Measurements from ENCODE around the gene PHACTR1. TPM values are rescaled to one million over a fixed set of nuclear protein-coding genes. Genes with fewer than 3 reads are reported as not detected.
A peak's percentile ranks its signal among the peaks of the same experiment; 100 is the strongest.

PHACTR1 gene
- total RNA-seq, 2 experiments from 2014 or later, result 0.58 to 0.72 TPM

- no peaks in the 10 kb centered on the region for H3K9me3 Mint-ChIP-seq
- H3K27me3 Mint-ChIP-seq, result no peaks in the 10 kb centered on the region
- H3K4me3 Mint-ChIP-seq, result no peak overlapping the region
- no peak for DNase-seq
- no peaks in the 10 kb centered on the region for H3K4me1 Mint-ChIP-seq
- H3K36me3 Mint-ChIP-seq, result no peaks in the 10 kb centered on the region
- no peak overlapping the region for H3K27ac Mint-ChIP-seq
These were observed 484.8 kb downstream of the PHACTR1 start for GRCh38 chr6:13201336-13201735.

- H3K9me3 Mint-ChIP-seq, result no peaks in the 10 kb centered on the region
- H3K4me1 Mint-ChIP-seq, result no peaks in the 10 kb centered on the region
- H3K27me3 Mint-ChIP-seq, result no peaks in the 10 kb centered on the region
- H3K4me3 Mint-ChIP-seq, result no peak overlapping the region
- no peaks in the 10 kb centered on the region for H3K36me3 Mint-ChIP-seq
- no peak for DNase-seq
- no peak overlapping the region for H3K27ac Mint-ChIP-seq
These were observed 486.6 kb downstream of the PHACTR1 start for GRCh38 chr6:13203145-13203544.

GRCh38 chr6:13205106-13205505 is 488.5 kb downstream of the PHACTR1 start:
- H3K9me3 Mint-ChIP-seq, result no peaks in the 10 kb centered on the region
- no peaks in the 10 kb centered on the region for H3K36me3 Mint-ChIP-seq
- no peak for DNase-seq
- no peaks in the 10 kb centered on the region for H3K4me1 Mint-ChIP-seq
- no peak overlapping the region for H3K4me3 Mint-ChIP-seq
- no peak overlapping the region for H3K27ac Mint-ChIP-seq
- no peaks in the 10 kb centered on the region for H3K27me3 Mint-ChIP-seq

- Mint-ChIP-seq H3K4me3 (no peak overlapping the region), H3K36me3 (no peaks in the 10 kb centered on the region), H3K27me3 (peaks cover 3% of the 10 kb centered on the region), H3K4me1 (peaks cover 5% of the 10 kb centered on the region), H3K27ac (no peak overlapping the region), H3K9me3 (no peaks in the 10 kb centered on the region)
- DNase-seq, result no peak
These were observed 495.5 kb downstream of the PHACTR1 start for GRCh38 chr6:13212096-13212495.

GRCh38 chr6:13212538-13212937 is 496.0 kb downstream of the PHACTR1 start:
- DNase-seq, result no peak
- peaks cover 8% of the 10 kb centered on the region for H3K4me1 Mint-ChIP-seq
- no peak overlapping the region for H3K4me3 Mint-ChIP-seq
- H3K27ac Mint-ChIP-seq, result no peak overlapping the region
- H3K36me3 Mint-ChIP-seq, result no peaks in the 10 kb centered on the region
- H3K9me3 Mint-ChIP-seq, result no peaks in the 10 kb centered on the region
- peaks cover 3% of the 10 kb centered on the region for H3K27me3 Mint-ChIP-seq

- Mint-ChIP-seq H3K27ac (no peak overlapping the region), H3K27me3 (peaks cover 3% of the 10 kb centered on the region), H3K4me1 (peaks cover 13% of the 10 kb centered on the region), H3K9me3 (no peaks in the 10 kb centered on the region), H3K36me3 (no peaks in the 10 kb centered on the region), H3K4me3 (no peak overlapping the region)
- DNase-seq, result no peak
These were observed 498.8 kb downstream of the PHACTR1 start for GRCh38 chr6:13215390-13215789.

GRCh38 chr6:13216236-13217014 is 499.9 kb downstream of the PHACTR1 start:
- Mint-ChIP-seq H3K27me3 (peaks cover 3% of the 10 kb centered on the region), H3K36me3 (no peaks in the 10 kb centered on the region), H3K4me3 (no peak overlapping the region), H3K9me3 (no peaks in the 10 kb centered on the region), H3K27ac (no peak overlapping the region), H3K4me1 (peaks cover 13% of the 10 kb centered on the region)
- DNase-seq, result no peak

- Mint-ChIP-seq H3K36me3 (no peaks in the 10 kb centered on the region), H3K27ac (no peak overlapping the region), H3K9me3 (no peaks in the 10 kb centered on the region), H3K4me3 (no peak overlapping the region), H3K27me3 (no peaks in the 10 kb centered on the region), H3K4me1 (peaks cover 13% of the 10 kb centered on the region)
- no peak for DNase-seq
These were observed 500.8 kb downstream of the PHACTR1 start for GRCh38 chr6:13217206-13217905.

GRCh38 chr6:13220266-13220665 is 503.7 kb downstream of the PHACTR1 start:
- no peaks in the 10 kb centered on the region for H3K9me3 Mint-ChIP-seq
- no peak for DNase-seq
- no peak overlapping the region for H3K4me3 Mint-ChIP-seq
- H3K4me1 Mint-ChIP-seq, result peaks cover 13% of the 10 kb centered on the region
- no peaks in the 10 kb centered on the region for H3K27me3 Mint-ChIP-seq
- H3K27ac Mint-ChIP-seq, result no peak overlapping the region
- no peaks in the 10 kb centered on the region for H3K36me3 Mint-ChIP-seq

- Mint-ChIP-seq H3K27me3 (no peaks in the 10 kb centered on the region), H3K36me3 (no peaks in the 10 kb centered on the region), H3K4me1 (peaks cover 8% of the 10 kb centered on the region), H3K4me3 (no peak overlapping the region), H3K27ac (no peak overlapping the region), H3K9me3 (no peaks in the 10 kb centered on the region)
- DNase-seq, result no peak
These were observed 505.5 kb downstream of the PHACTR1 start for GRCh38 chr6:13222048-13222447.

GRCh38 chr6:13226071-13226470 is 509.5 kb downstream of the PHACTR1 start:
- peaks cover 3% of the 10 kb centered on the region for H3K36me3 Mint-ChIP-seq

GRCh38 chr6:13228264-13229204 is 512.0 kb downstream of the PHACTR1 start:
- H3K27ac Mint-ChIP-seq, result no peak overlapping the region

More at GRCh38 chr6:13226071-13226470, 509.5 kb downstream of the PHACTR1 start:
- Mint-ChIP-seq H3K9me3 (peaks cover 1% of the 10 kb centered on the region), H3K4me1 (peaks cover 17% of the 10 kb centered on the region), H3K27ac (no peak overlapping the region), H3K4me3 (no peak overlapping the region), H3K27me3 (no peaks in the 10 kb centered on the region)
- no peak for DNase-seq

GRCh38 chr6:13229205-13230085 is 512.9 kb downstream of the PHACTR1 start:
- H3K4me3 Mint-ChIP-seq, result peak overlapping the region; percentile 60
- DNase-seq, result peak; percentile 50
- peak overlapping the region; percentile 79 for H3K27ac Mint-ChIP-seq
- peaks cover 1% of the 10 kb centered on the region for H3K9me3 Mint-ChIP-seq
- no peaks in the 10 kb centered on the region for H3K27me3 Mint-ChIP-seq
- H3K36me3 Mint-ChIP-seq, result peaks cover 3% of the 10 kb centered on the region
- H3K4me1 Mint-ChIP-seq, result peaks cover 17% of the 10 kb centered on the region

More at GRCh38 chr6:13228264-13229204, 512.0 kb downstream of the PHACTR1 start:
- peaks cover 3% of the 10 kb centered on the region for H3K36me3 Mint-ChIP-seq
- H3K9me3 Mint-ChIP-seq, result peaks cover 1% of the 10 kb centered on the region
- H3K27me3 Mint-ChIP-seq, result no peaks in the 10 kb centered on the region
- H3K4me3 Mint-ChIP-seq, result no peak overlapping the region
- H3K4me1 Mint-ChIP-seq, result peaks cover 17% of the 10 kb centered on the region
- no peak for DNase-seq

GRCh38 chr6:13233106-13233505 is 516.5 kb downstream of the PHACTR1 start:
- no peaks in the 10 kb centered on the region for H3K27me3 Mint-ChIP-seq
- no peak overlapping the region for H3K4me3 Mint-ChIP-seq
- peaks cover 1% of the 10 kb centered on the region for H3K9me3 Mint-ChIP-seq
- H3K4me1 Mint-ChIP-seq, result peaks cover 17% of the 10 kb centered on the region
- H3K27ac Mint-ChIP-seq, result no peak overlapping the region
- H3K36me3 Mint-ChIP-seq, result peaks cover 3% of the 10 kb centered on the region
- no peak for DNase-seq

All from activated naive CD8-positive, alpha-beta T cell treated with anti-CD3 and anti-CD28 coated beads for 36 hours (primary cell).